A673 (cell line): Measurements from ENCODE around the gene NAA40. TPM values are rescaled to one million over a fixed set of nuclear protein-coding genes. Genes with fewer than 3 reads are reported as not detected.

ENCODE experiments used
- BruUV-seq: library from RNA; stranded (reverse); fragments of 400-500 nt; replicated peaks from 2 replicates; lab custom pipeline; 2021; lab: Mats Ljungman, UMichigan
- CTCF ChIA-PET: fragments of 300-600 bp; sonication (Branson Sonifier 250); formaldehyde crosslinking; loops from one replicate; lab custom pipeline; 2022; ENCODE audit warnings: antibody characterized with exemption; lab: Charles Lee
- POLR2A ChIA-PET: fragments of 300-600 bp; sonication (Branson Sonifier 250); formaldehyde crosslinking; loops from one replicate; lab custom pipeline; 2022; ENCODE audit warnings: antibody characterized with exemption; ENCODE audit not compliant: low non-redundant PET; lab: Charles Lee
- DNase-seq: peaks from one replicate; pipeline ENCODE4 v3.0.0-alpha.2; 2015; ENCODE audit warnings: low spot score
- H3K27ac ChIP-seq: fragments of 200-600 bp; sonication (generic); 2 replicates; pipeline ENCODE4 v1.5.1; 2016; ENCODE audit warnings: mixed run types, low read depth, mild to moderate bottlenecking, mixed read lengths, antibody characterized with exemption, low read length; ENCODE audit not compliant: poor library complexity, severe bottlenecking
- H3K27me3 ChIP-seq: fragments of 200-600 bp; sonication (generic); replicated peaks from 2 replicates; pipeline ENCODE4 v1.6.1; 2017; ENCODE audit warnings: mixed run types, low read depth, mild to moderate bottlenecking, mixed read lengths, antibody characterized with exemption, low read length; ENCODE audit not compliant: insufficient read depth, poor library complexity
- H3K36me3 ChIP-seq: fragments of 200-600 bp; sonication (generic); 2 replicates; pipeline ENCODE4 v1.6.1; 2016; ENCODE audit warnings: mixed run types, mild to moderate bottlenecking, mixed read lengths, antibody characterized with exemption, low read length; ENCODE audit not compliant: insufficient read depth, poor library complexity, severe bottlenecking
- H3K4me1 ChIP-seq: fragments of 200-600 bp; sonication (generic); 2 replicates; pipeline ENCODE4 v1.6.1; 2017; ENCODE audit warnings: mixed run types, mild to moderate bottlenecking, mixed read lengths, antibody characterized with exemption, low read length; ENCODE audit not compliant: insufficient read depth, poor library complexity, severe bottlenecking
- H3K4me3 ChIP-seq: fragments of 200-600 bp; sonication (generic); 2 replicates; pipeline ENCODE4 v1.5.1; 2016; ENCODE audit warnings: low read depth, mixed run types, mild to moderate bottlenecking, mixed read lengths, low read length; ENCODE audit not compliant: poor library complexity, severe bottlenecking
- H3K9me3 ChIP-seq: fragments of 200-600 bp; sonication (generic); 2 replicates; pipeline ENCODE4 v1.6.1; 2016; ENCODE audit warnings: mixed run types, low read depth, mild to moderate bottlenecking, mixed read lengths, antibody characterized with exemption, low read length; ENCODE audit not compliant: poor library complexity, severe bottlenecking
- CTCF ChIP-seq: fragments of 300-800, 200-600 bp; sonication (generic); conservative IDR thresholded peaks from 2 replicates; pipeline ENCODE4 v1.5.1; 2017; ENCODE audit warnings: low read depth, mild to moderate bottlenecking, antibody characterized with exemption, low read length, moderate library complexity, mixed read lengths
- EZH2 ChIP-seq: fragments of 200-600 bp; sonication (generic); IDR thresholded peaks from 2 replicates; pipeline ENCODE4 v1.6.1; 2017; ENCODE audit warnings: borderline replicate concordance, low read depth, mild to moderate bottlenecking, mixed read lengths, antibody characterized with exemption, low read length; ENCODE audit not compliant: poor library complexity, severe bottlenecking
- intact Hi-C: fragments of 100-400 bp; cut with micrococcal nuclease; formaldehyde crosslinking; loops from one replicate; pipeline ENCODE4 v1.10.0; 2022; ENCODE audit not compliant: unreplicated experiment
- total RNA-seq: library from RNA; stranded (reverse); gene quantifications from 2 replicates; pipeline ENCODE4 v1.2.3, GENCODE V29; 2021

The NAA40 gene
- total RNA-seq, 1 experiment from 2014 or later = 44.8 TPM

GRCh38 chr11:63897459-63898146 lies 41.2 kb upstream of the NAA40 start:
- no peaks in the 10 kb centered on the region for H3K9me3 ChIP-seq
- ChIA-PET POLR2A (interaction anchor here (0.6 kb wide), 1 partner anchor 409 kb away, joined by 3 read pairs; no protein-coding TSS in a partner anchor), CTCF (no interaction called here)
- no peaks in the 10 kb centered on the region for H3K27me3 ChIP-seq
- no TSS peak for BruUV-seq
- H3K4me1 ChIP-seq = peaks cover 11% of the 10 kb centered on the region
- peak overlapping the region; percentile 35 for H3K27ac ChIP-seq
- TF ChIP-seq EZH2 (no peak), CTCF (no peak)
- DNase-seq = no peak
- H3K4me3 ChIP-seq = no peak overlapping the region
- H3K36me3 ChIP-seq = peaks cover 45% of the 10 kb centered on the region
- intact Hi-C loops = loop anchor here (5.0 kb wide), 1 partner anchor 130 kb away; the partner anchor contains the start of gene ZFTA

DNA sequence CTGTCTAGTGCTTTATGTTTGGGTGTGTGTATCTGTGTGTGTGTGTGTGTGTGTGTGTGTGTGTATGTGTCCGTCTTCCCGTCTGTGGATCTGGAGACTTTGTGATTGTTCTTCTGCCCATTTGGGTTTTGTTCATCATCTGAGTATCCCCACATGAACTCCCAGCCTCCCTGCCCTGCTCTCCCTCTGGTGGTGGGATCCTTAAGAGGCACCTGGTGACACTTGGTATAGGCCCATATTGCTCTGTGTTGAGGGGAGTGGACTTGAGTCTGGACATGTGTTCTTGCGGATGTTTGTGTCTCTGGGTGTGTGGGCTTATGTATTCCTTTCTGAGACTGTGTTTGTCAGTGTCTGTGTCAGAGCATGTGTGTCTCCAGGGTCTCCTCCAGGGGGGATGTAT lies 37.1 kb upstream of the NAA40 start:
- no peak overlapping the region for H3K27ac ChIP-seq
- H3K27me3 ChIP-seq = no peaks in the 10 kb centered on the region
- CTCF ChIA-PET = no interaction called here
- TF ChIP-seq EZH2 = no peak
- peak; percentile 35; the same call in 1 of the 2 replicates for TF ChIP-seq CTCF
- H3K36me3 ChIP-seq = peaks cover 72% of the 10 kb centered on the region
- DNase-seq = no peak
- no peak overlapping the region for H3K4me3 ChIP-seq
- BruUV-seq = no TSS peak
- H3K9me3 ChIP-seq = no peaks in the 10 kb centered on the region
- intact Hi-C loops = no loop called here
- POLR2A ChIA-PET = no interaction called here
- H3K4me1 ChIP-seq = peaks cover 11% of the 10 kb centered on the region

DNA sequence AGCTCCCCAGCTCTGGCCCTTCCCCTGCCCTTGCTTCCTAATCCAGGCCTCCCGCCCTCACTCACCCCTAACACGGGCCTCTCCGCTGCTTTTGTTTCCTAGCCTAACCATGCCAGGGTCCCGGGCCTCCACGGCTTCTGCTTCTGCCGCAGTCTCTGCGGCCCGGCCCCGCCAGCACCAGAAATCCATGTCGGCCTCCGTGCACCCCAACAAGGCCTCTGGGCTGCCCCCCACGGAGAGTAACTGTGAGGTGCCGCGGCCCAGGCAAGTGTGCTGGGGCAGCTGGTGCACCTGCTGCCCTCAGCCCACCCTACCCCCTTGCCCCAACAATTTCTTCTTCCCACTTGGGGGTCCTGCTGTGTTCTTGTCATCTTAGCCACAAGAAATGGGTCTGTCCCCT lies 34.9 kb upstream of the NAA40 start:
- no TSS peak for BruUV-seq
- H3K27me3 ChIP-seq = no peaks in the 10 kb centered on the region
- no peak overlapping the region for H3K4me3 ChIP-seq
- intact Hi-C loops = no loop called here
- POLR2A ChIA-PET = no interaction called here
- TF ChIP-seq CTCF (no peak), EZH2 (no peak)
- DNase-seq = no peak
- no peaks in the 10 kb centered on the region for H3K9me3 ChIP-seq
- no peak overlapping the region for H3K27ac ChIP-seq
- CTCF ChIA-PET = interaction anchor here (0.6 kb wide), 1 partner anchor 114 kb away, joined by 3 read pairs; no protein-coding TSS in a partner anchor
- H3K36me3 ChIP-seq = peaks cover 66% of the 10 kb centered on the region
- peaks cover 10% of the 10 kb centered on the region for H3K4me1 ChIP-seq
